WTC11 (cell line): ENCODE measurements around the gene AANAT. TPM values are rescaled to one million over a fixed set of nuclear protein-coding genes. Genes with fewer than 3 reads are reported as not detected.

Source experiments
- ATAC-seq: fragments of 200-7000 bp; cut with Tn5 transposase; 2 replicates; pipeline ENCODE4 v1.10.0; 2021; ENCODE audit warnings: mild to moderate bottlenecking, moderate library complexity
- CTCF ChIA-PET: fragments of 300-600 bp; sonication (Branson Sonifier 250); formaldehyde crosslinking; loops from one replicate; lab custom pipeline; 2021; ENCODE audit warnings: antibody characterized with exemption; lab: Charles Lee
- POLR2A ChIA-PET: fragments of 350-600 bp; sonication (Branson Sonifier 250); formaldehyde crosslinking; loops from one replicate; lab custom pipeline; 2021; ENCODE audit warnings: antibody characterized with exemption; lab: Charles Lee
- DNase-seq: peaks from one replicate; pipeline ENCODE4 v3.0.0; 2021; ENCODE audit warnings: low spot score
- H3K27ac Mint-ChIP-seq: 2 replicates; pipeline ENCODE4 v1.8.0; 2021; ENCODE audit warnings: mixed read lengths
- H3K27me3 Mint-ChIP-seq: 2 replicates; pipeline ENCODE4 v1.8.0; 2021; ENCODE audit warnings: low read depth, mild to moderate bottlenecking, moderate library complexity, mixed read lengths
- H3K36me3 Mint-ChIP-seq: 2 replicates; pipeline ENCODE4 v1.8.0; 2021; ENCODE audit warnings: mixed read lengths
- H3K4me1 Mint-ChIP-seq: 2 replicates; pipeline ENCODE4 v1.8.0; 2022; ENCODE audit warnings: mixed read lengths
- H3K4me3 Mint-ChIP-seq: 2 replicates; pipeline ENCODE4 v1.8.0; 2021; ENCODE audit warnings: mild to moderate bottlenecking, moderate library complexity, mixed read lengths
- H3K9me3 Mint-ChIP-seq: 2 replicates; pipeline ENCODE4 v1.8.0; 2021; ENCODE audit warnings: mixed read lengths
- ATF1 ChIP-seq: sonication (generic); formaldehyde crosslinking; IDR thresholded peaks from 2 replicates; pipeline ENCODE4 v1.8.1; 2023; ENCODE audit warnings: mild to moderate bottlenecking, moderate library complexity, missing genetic modification reagents
- CREB1 ChIP-seq: sonication (generic); formaldehyde crosslinking; IDR thresholded peaks from 2 replicates; pipeline ENCODE4 v1.8.0; 2023; ENCODE audit warnings: mild to moderate bottlenecking, missing genetic modification reagents
- ELF4 ChIP-seq: sonication (generic); formaldehyde crosslinking; IDR thresholded peaks from 2 replicates; pipeline ENCODE4 v1.8.1; 2022; ENCODE audit warnings: low read depth, mild to moderate bottlenecking, moderate library complexity, missing genetic modification reagents
- ESRRA ChIP-seq: sonication (generic); formaldehyde crosslinking; IDR thresholded peaks from 2 replicates; pipeline ENCODE4 v1.8.1; 2022; ENCODE audit warnings: mild to moderate bottlenecking, missing genetic modification reagents, borderline replicate concordance
- FOXJ3 ChIP-seq: sonication (generic); formaldehyde crosslinking; IDR thresholded peaks from 2 replicates; pipeline ENCODE4 v1.9.0; 2021; ENCODE audit warnings: missing genetic modification reagents, mild to moderate bottlenecking, borderline replicate concordance
- MYBL2 ChIP-seq: sonication (generic); formaldehyde crosslinking; IDR thresholded peaks from 2 replicates; pipeline ENCODE4 v1.8.1; 2023; ENCODE audit warnings: mild to moderate bottlenecking, moderate library complexity, missing genetic modification reagents
- NFE2L1 ChIP-seq: sonication (generic); formaldehyde crosslinking; IDR thresholded peaks from 2 replicates; pipeline ENCODE4 v1.8.1; 2023; ENCODE audit warnings: missing genetic modification reagents
- PRRX2 ChIP-seq: fragments of 250-450 bp; sonication (Bioruptor Pico); IDR thresholded peaks from 2 replicates; pipeline ENCODE4 v1.8.0; 2021; ENCODE audit warnings: mild to moderate bottlenecking
- RELA ChIP-seq: sonication (generic); formaldehyde crosslinking; IDR thresholded peaks from 2 replicates; pipeline ENCODE4 v1.8.1; 2022; ENCODE audit warnings: missing genetic modification reagents, mild to moderate bottlenecking, borderline replicate concordance
- TEAD1 ChIP-seq: sonication (generic); formaldehyde crosslinking; IDR thresholded peaks from 2 replicates; pipeline ENCODE4 v1.8.0; 2022; ENCODE audit warnings: mild to moderate bottlenecking, missing genetic modification reagents
- TP53 ChIP-seq: sonication (generic); formaldehyde crosslinking; IDR thresholded peaks from 2 replicates; pipeline ENCODE4 v1.8.1; 2023; ENCODE audit warnings: mild to moderate bottlenecking, missing genetic modification reagents
- ZNF317 ChIP-seq: sonication (generic); formaldehyde crosslinking; IDR thresholded peaks from 2 replicates; pipeline ENCODE4 v1.8.1; 2023; ENCODE audit warnings: low read depth, mild to moderate bottlenecking, moderate library complexity, missing genetic modification reagents, borderline replicate concordance
- total RNA-seq: library from RNA; stranded (reverse); gene quantifications from 3 replicates; pipeline ENCODE4 v1.2.3, GENCODE V29; 2021
- TF ChIP-seq, protein P1 (sequence below): sonication (generic); formaldehyde crosslinking; IDR thresholded peaks from 2 replicates; pipeline ENCODE4 v1.8.1; 2023; ENCODE audit warnings: mild to moderate bottlenecking, missing genetic modification reagents, borderline replicate concordance
- TF ChIP-seq, protein P2 (sequence below): sonication (generic); formaldehyde crosslinking; IDR thresholded peaks from 2 replicates; pipeline ENCODE4 v1.8.1; 2023; ENCODE audit warnings: mild to moderate bottlenecking, missing genetic modification reagents, moderate library complexity
- TF ChIP-seq, protein P3 (sequence below): sonication (generic); formaldehyde crosslinking; IDR thresholded peaks from 2 replicates; pipeline ENCODE4 v1.8.0; 2023; ENCODE audit warnings: missing genetic modification reagents, mild to moderate bottlenecking, borderline replicate concordance
- TF ChIP-seq, protein P4 (sequence below): sonication (generic); formaldehyde crosslinking; conservative IDR thresholded peaks from 2 replicates; pipeline ENCODE4 v1.8.1; 2022; ENCODE audit warnings: mild to moderate bottlenecking, missing genetic modification reagents
- TF ChIP-seq, protein P5 (sequence below): sonication (generic); formaldehyde crosslinking; IDR thresholded peaks from 2 replicates; pipeline ENCODE4 v1.8.1; 2022; ENCODE audit warnings: mild to moderate bottlenecking, missing genetic modification reagents, moderate library complexity, borderline replicate concordance
- TF ChIP-seq, protein P6 (sequence below): fragments of 250-450 bp; sonication (Bioruptor Pico); IDR thresholded peaks from 2 replicates; pipeline ENCODE4 v1.9.0; 2021; ENCODE audit warnings: mild to moderate bottlenecking
- TF ChIP-seq, protein P7 (sequence below): sonication (generic); formaldehyde crosslinking; IDR thresholded peaks from 2 replicates; pipeline ENCODE4 v1.8.0; 2022; ENCODE audit warnings: mild to moderate bottlenecking, missing genetic modification reagents
- TF ChIP-seq, protein P8 (sequence below): sonication (generic); formaldehyde crosslinking; IDR thresholded peaks from 2 replicates; pipeline ENCODE4 v1.8.0; 2023; ENCODE audit warnings: missing genetic modification reagents

AANAT gene
- total RNA-seq, 1 experiment from 2014 or later: 0.17 TPM

DNA sequence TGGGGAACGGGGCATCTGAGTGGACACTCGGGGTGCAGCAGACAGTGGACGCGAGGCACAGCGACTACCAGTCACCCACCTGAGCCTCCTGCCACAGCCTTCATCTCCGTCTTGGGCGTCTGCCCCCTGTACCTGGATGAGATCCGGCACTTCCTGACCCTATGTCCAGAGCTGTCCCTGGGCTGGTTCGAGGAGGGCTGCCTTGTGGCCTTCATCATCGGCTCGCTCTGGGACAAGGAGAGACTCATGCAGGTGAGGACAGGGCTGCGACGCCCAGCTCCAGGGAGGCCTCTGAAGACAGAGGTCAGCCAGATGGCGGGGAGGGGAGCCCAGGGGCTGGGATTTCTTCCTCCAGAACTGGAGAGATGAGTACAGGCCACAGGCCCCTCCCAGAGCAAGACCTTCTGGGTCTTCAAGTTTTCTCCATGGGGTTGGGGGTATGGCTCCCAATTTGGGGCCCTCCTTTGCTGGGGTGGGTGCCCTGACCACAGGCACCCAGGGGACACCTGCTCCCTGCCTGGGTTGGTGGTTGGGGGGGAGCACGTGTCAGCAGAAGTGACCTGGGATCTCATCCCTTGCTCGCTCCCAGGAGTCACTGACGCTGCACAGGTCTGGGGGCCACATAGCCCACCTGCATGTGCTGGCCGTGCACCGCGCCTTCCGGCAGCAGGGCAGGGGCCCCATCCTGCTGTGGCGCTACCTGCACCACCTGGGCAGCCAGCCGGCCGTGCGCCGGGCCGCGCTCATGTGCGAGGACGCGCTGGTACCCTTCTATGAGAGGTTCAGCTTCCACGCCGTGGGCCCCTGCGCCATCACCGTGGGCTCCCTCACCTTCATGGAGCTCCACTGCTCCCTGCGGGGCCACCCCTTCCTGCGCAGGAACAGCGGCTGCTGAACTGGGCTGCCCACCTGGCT lies 1.9 kb downstream of the AANAT start (continued):
- TF ChIP-seq, protein P1, sequence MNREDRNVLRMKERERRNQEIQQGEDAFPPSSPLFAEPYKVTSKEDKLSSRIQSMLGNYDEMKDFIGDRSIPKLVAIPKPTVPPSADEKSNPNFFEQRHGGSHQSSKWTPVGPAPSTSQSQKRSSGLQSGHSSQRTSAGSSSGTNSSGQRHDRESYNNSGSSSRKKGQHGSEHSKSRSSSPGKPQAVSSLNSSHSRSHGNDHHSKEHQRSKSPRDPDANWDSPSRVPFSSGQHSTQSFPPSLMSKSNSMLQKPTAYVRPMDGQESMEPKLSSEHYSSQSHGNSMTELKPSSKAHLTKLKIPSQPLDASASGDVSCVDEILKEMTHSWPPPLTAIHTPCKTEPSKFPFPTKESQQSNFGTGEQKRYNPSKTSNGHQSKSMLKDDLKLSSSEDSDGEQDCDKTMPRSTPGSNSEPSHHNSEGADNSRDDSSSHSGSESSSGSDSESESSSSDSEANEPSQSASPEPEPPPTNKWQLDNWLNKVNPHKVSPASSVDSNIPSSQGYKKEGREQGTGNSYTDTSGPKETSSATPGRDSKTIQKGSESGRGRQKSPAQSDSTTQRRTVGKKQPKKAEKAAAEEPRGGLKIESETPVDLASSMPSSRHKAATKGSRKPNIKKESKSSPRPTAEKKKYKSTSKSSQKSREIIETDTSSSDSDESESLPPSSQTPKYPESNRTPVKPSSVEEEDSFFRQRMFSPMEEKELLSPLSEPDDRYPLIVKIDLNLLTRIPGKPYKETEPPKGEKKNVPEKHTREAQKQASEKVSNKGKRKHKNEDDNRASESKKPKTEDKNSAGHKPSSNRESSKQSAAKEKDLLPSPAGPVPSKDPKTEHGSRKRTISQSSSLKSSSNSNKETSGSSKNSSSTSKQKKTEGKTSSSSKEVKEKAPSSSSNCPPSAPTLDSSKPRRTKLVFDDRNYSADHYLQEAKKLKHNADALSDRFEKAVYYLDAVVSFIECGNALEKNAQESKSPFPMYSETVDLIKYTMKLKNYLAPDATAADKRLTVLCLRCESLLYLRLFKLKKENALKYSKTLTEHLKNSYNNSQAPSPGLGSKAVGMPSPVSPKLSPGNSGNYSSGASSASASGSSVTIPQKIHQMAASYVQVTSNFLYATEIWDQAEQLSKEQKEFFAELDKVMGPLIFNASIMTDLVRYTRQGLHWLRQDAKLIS (CRISPR knock-in tag): no peak

DNA sequence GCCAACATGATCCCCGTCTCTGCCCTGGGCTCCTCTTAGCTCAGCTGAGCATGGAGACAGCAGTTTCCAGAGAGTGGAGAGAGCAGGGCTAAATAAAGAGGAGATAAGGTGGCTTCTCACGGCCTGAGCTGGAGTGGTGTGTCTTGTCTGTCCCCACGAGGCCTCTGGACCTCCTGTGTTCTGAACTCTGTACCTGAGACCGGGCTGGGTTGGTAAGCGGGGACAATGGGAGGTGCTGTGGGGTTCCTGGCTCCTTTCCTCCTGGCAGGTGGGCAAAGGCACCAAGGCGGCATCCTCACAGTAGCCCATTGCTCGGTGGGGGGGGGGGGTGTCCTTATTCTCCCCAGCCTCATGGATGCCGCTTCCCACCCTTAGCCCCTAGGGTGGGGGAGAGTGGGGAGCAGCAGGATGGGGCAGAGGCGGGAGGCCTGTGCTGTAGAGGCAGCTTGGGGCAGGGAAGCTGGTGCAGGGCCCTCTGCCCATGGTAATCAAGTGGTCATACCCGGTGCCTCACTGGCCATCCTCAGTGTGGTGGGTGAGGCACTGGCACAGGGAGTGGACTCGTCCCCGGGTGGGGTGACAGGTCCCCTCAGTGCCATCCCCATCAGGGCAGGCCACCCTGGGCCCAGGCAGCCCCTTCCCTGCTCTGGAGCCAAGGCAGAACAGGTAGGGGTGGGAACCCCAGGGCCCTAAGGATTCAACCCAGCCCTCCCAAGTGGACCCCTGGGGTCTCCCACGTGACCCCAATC lies 2.8 kb downstream of the AANAT start:
- H3K27me3 Mint-ChIP-seq: no peaks in the 10 kb centered on the region
- H3K9me3 Mint-ChIP-seq: no peaks in the 10 kb centered on the region
- POLR2A ChIA-PET: no interaction called here
- CTCF ChIA-PET: interaction anchor here (0.7 kb wide), 2 partner anchors 12 to 41 kb away, joined by 3 to 5 read pairs; no protein-coding TSS in a partner anchor
- ATAC-seq (no peak), DNase-seq (no peak)
- H3K27ac Mint-ChIP-seq: no peak overlapping the region
- peaks cover 8% of the 10 kb centered on the region for H3K4me1 Mint-ChIP-seq
- no peak for TF ChIP-seq ELF4 (CRISPR knock-in tag)
- TF ChIP-seq, protein P2, sequence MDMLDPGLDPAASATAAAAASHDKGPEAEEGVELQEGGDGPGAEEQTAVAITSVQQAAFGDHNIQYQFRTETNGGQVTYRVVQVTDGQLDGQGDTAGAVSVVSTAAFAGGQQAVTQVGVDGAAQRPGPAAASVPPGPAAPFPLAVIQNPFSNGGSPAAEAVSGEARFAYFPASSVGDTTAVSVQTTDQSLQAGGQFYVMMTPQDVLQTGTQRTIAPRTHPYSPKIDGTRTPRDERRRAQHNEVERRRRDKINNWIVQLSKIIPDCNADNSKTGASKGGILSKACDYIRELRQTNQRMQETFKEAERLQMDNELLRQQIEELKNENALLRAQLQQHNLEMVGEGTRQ (CRISPR knock-in tag): no peak
- TF ChIP-seq, protein P3, sequence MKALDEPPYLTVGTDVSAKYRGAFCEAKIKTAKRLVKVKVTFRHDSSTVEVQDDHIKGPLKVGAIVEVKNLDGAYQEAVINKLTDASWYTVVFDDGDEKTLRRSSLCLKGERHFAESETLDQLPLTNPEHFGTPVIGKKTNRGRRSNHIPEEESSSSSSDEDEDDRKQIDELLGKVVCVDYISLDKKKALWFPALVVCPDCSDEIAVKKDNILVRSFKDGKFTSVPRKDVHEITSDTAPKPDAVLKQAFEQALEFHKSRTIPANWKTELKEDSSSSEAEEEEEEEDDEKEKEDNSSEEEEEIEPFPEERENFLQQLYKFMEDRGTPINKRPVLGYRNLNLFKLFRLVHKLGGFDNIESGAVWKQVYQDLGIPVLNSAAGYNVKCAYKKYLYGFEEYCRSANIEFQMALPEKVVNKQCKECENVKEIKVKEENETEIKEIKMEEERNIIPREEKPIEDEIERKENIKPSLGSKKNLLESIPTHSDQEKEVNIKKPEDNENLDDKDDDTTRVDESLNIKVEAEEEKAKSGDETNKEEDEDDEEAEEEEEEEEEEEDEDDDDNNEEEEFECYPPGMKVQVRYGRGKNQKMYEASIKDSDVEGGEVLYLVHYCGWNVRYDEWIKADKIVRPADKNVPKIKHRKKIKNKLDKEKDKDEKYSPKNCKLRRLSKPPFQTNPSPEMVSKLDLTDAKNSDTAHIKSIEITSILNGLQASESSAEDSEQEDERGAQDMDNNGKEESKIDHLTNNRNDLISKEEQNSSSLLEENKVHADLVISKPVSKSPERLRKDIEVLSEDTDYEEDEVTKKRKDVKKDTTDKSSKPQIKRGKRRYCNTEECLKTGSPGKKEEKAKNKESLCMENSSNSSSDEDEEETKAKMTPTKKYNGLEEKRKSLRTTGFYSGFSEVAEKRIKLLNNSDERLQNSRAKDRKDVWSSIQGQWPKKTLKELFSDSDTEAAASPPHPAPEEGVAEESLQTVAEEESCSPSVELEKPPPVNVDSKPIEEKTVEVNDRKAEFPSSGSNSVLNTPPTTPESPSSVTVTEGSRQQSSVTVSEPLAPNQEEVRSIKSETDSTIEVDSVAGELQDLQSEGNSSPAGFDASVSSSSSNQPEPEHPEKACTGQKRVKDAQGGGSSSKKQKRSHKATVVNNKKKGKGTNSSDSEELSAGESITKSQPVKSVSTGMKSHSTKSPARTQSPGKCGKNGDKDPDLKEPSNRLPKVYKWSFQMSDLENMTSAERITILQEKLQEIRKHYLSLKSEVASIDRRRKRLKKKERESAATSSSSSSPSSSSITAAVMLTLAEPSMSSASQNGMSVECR: no peak
- TF ChIP-seq TEAD1 (CRISPR knock-in tag): no peak
- no peak for TF ChIP-seq CREB1 (CRISPR knock-in tag)
- TF ChIP-seq, protein P4, sequence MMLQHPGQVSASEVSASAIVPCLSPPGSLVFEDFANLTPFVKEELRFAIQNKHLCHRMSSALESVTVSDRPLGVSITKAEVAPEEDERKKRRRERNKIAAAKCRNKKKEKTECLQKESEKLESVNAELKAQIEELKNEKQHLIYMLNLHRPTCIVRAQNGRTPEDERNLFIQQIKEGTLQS (CRISPR knock-in tag): no peak
- TF ChIP-seq, protein P5, sequence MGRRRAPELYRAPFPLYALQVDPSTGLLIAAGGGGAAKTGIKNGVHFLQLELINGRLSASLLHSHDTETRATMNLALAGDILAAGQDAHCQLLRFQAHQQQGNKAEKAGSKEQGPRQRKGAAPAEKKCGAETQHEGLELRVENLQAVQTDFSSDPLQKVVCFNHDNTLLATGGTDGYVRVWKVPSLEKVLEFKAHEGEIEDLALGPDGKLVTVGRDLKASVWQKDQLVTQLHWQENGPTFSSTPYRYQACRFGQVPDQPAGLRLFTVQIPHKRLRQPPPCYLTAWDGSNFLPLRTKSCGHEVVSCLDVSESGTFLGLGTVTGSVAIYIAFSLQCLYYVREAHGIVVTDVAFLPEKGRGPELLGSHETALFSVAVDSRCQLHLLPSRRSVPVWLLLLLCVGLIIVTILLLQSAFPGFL (CRISPR knock-in tag): no peak
- TF ChIP-seq, protein P6, sequence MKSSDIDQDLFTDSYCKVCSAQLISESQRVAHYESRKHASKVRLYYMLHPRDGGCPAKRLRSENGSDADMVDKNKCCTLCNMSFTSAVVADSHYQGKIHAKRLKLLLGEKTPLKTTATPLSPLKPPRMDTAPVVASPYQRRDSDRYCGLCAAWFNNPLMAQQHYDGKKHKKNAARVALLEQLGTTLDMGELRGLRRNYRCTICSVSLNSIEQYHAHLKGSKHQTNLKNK (CRISPR knock-in tag): no peak
- TF ChIP-seq ATF1 (CRISPR knock-in tag): no peak
- TF ChIP-seq, protein P7, sequence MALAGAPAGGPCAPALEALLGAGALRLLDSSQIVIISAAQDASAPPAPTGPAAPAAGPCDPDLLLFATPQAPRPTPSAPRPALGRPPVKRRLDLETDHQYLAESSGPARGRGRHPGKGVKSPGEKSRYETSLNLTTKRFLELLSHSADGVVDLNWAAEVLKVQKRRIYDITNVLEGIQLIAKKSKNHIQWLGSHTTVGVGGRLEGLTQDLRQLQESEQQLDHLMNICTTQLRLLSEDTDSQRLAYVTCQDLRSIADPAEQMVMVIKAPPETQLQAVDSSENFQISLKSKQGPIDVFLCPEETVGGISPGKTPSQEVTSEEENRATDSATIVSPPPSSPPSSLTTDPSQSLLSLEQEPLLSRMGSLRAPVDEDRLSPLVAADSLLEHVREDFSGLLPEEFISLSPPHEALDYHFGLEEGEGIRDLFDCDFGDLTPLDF: no peak
- TF ChIP-seq FOXJ3 (CRISPR knock-in tag): no peak
- TF ChIP-seq MYBL2: no peak
- no peak for TF ChIP-seq ESRRA (CRISPR knock-in tag)
- no peak for TF ChIP-seq NFE2L1 (CRISPR knock-in tag)
- no peak for TF ChIP-seq TP53 (CRISPR knock-in tag)
- TF ChIP-seq ZNF317 (CRISPR knock-in tag): no peak
- no peak for TF ChIP-seq RELA (CRISPR knock-in tag)
- TF ChIP-seq, protein P8, sequence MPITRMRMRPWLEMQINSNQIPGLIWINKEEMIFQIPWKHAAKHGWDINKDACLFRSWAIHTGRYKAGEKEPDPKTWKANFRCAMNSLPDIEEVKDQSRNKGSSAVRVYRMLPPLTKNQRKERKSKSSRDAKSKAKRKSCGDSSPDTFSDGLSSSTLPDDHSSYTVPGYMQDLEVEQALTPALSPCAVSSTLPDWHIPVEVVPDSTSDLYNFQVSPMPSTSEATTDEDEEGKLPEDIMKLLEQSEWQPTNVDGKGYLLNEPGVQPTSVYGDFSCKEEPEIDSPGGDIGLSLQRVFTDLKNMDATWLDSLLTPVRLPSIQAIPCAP: no peak
- no peak for TF ChIP-seq PRRX2 (CRISPR knock-in tag)
- TF ChIP-seq, all 79 proteins: peak for 0
- Mint-ChIP-seq H3K36me3 (peaks cover 4% of the 10 kb centered on the region; the same call in 1 of the 2 replicates), H3K4me3 (no peak overlapping the region)
